CD14-positive monocyte (primary cell): ENCODE measurements around the gene CCDC170. TPM values are rescaled to one million over a fixed set of nuclear protein-coding genes. Genes with fewer than 3 reads are reported as not detected.
A peak's percentile ranks its signal among the peaks of the same experiment; 100 is the strongest.

Source experiments
- DNase-seq, 3 donors: peaks; one replicate each; pipeline ENCODE4 v3.0.0-alpha.2; 2011 to 2022
- H2AFZ ChIP-seq: 2 replicates; pipeline ENCODE4 v1.6.0; 2012; ENCODE audit warnings: mild to moderate bottlenecking, low read depth, low read length, inconsistent platforms; ENCODE audit not compliant: insufficient read depth, poor library complexity, severe bottlenecking
- H3K27ac ChIP-seq, 2 donors: 1 replicate in 1 of 2; 2 replicates in 1 of 2; pipeline ENCODE4 v1.5.1; 2012 to 2013; ENCODE audit warnings: low read length in 2 of 2, control low read depth in 1 of 2, inconsistent platforms in 1 of 2, low read depth in 1 of 2, mild to moderate bottlenecking in 1 of 2
- H3K27me3 ChIP-seq, 2 donors: one replicate each; pipeline versions ENCODE4 v1.6.0 to v1.6.1; 2011 to 2013; ENCODE audit warnings: low read length in 2 of 2; ENCODE audit not compliant: control insufficient read depth in 2 of 2, insufficient read depth in 2 of 2
- H3K36me3 ChIP-seq, 2 donors: replicated peaks in 1 of 2; 1 replicate in 1 of 2; 2 replicates in 1 of 2; pipeline versions ENCODE4 v1.5.1 to v1.6.1; 2012 to 2013; ENCODE audit warnings: low read length in 2 of 2, control low read depth in 1 of 2, inconsistent platforms in 1 of 2, mild to moderate bottlenecking in 1 of 2; ENCODE audit not compliant: insufficient read depth in 2 of 2, control insufficient read depth in 1 of 2
- H3K4me1 ChIP-seq, 2 donors: 1 replicate in 1 of 2; 2 replicates in 1 of 2; pipeline versions ENCODE4 v1.5.1 to v1.6.1; 2012 to 2013; ENCODE audit warnings: low read length in 2 of 2, control low read depth in 1 of 2, inconsistent platforms in 1 of 2, mild to moderate bottlenecking in 1 of 2, moderate library complexity in 1 of 2; ENCODE audit not compliant: insufficient read depth in 2 of 2, control insufficient read depth in 1 of 2
- H3K4me2 ChIP-seq: replicated peaks from 2 replicates; pipeline ENCODE3; 2012; ENCODE audit warnings: low read length, moderate library complexity, mild to moderate bottlenecking; ENCODE audit not compliant: poor library complexity, severe bottlenecking; ENCODE audit errors: extremely low read depth
- H3K4me3 ChIP-seq, 3 experiments: fragments of 200-600 bp in 1 of 3; sonication (generic) in 1 of 3; replicated peaks in 1 of 3; 1 replicate in 2 of 3; 2 replicates in 1 of 3; pipeline ENCODE4 v1.5.1; 2011 to 2013; ENCODE audit warnings: low read length in 3 of 3, mild to moderate bottlenecking in 3 of 3, control low read depth in 2 of 3, low read depth in 2 of 3, inconsistent platforms in 1 of 3, moderate library complexity in 1 of 3
- H3K79me2 ChIP-seq: 2 replicates; pipeline ENCODE4 v1.6.0; 2012; ENCODE audit warnings: mild to moderate bottlenecking, control low read depth, inconsistent platforms, low read length, moderate library complexity; ENCODE audit not compliant: insufficient read depth
- H3K9ac ChIP-seq: 2 replicates; pipeline ENCODE4 v1.6.0; 2017; ENCODE audit warnings: low read length, mild to moderate bottlenecking; ENCODE audit not compliant: insufficient read depth, poor library complexity, severe bottlenecking
- H3K9me3 ChIP-seq, 2 donors: replicated peaks in 1 of 2; 1 replicate in 1 of 2; 2 replicates in 1 of 2; pipeline versions ENCODE4 v1.5.1 to v1.6.1; 2012 to 2013; ENCODE audit warnings: low read length in 2 of 2, control low read depth in 1 of 2; ENCODE audit not compliant: control insufficient read depth in 1 of 2, insufficient read depth in 1 of 2
- H4K20me1 ChIP-seq: 2 replicates; pipeline ENCODE4 v1.6.0; 2012; ENCODE audit warnings: mild to moderate bottlenecking, low read length, control low read depth, moderate library complexity; ENCODE audit not compliant: insufficient read depth
- H3K27ac Mint-ChIP-seq, 7 donors: one replicate each; pipeline ENCODE4 v1.8.0; 2020; ENCODE audit warnings: mild to moderate bottlenecking in 7 of 7, mixed read lengths in 7 of 7, moderate library complexity in 6 of 7, inconsistent platforms in 2 of 7
- H3K27me3 Mint-ChIP-seq, 3 donors: one replicate each; pipeline ENCODE4 v1.8.0; 2021 to 2022; ENCODE audit warnings: low read depth in 3 of 3, mild to moderate bottlenecking in 3 of 3, mixed read lengths in 3 of 3, moderate library complexity in 3 of 3, inconsistent platforms in 1 of 3
- H3K36me3 Mint-ChIP-seq, 2 donors: one replicate each; pipeline ENCODE4 v1.8.0; 2020; ENCODE audit warnings: mixed read lengths in 2 of 2, inconsistent platforms in 1 of 2, mild to moderate bottlenecking in 1 of 2
- H3K4me1 Mint-ChIP-seq: one replicate; pipeline ENCODE4 v1.8.0; 2020; ENCODE audit warnings: mild to moderate bottlenecking, mixed read lengths
- H3K4me3 Mint-ChIP-seq, 2 donors: one replicate each; pipeline ENCODE4 v1.8.0; 2020; ENCODE audit warnings: mild to moderate bottlenecking in 2 of 2, mixed read lengths in 2 of 2, moderate library complexity in 1 of 2
- H3K9me3 Mint-ChIP-seq, 7 donors: one replicate each; pipeline ENCODE4 v1.8.0; 2020 to 2022; ENCODE audit warnings: mixed read lengths in 7 of 7, mild to moderate bottlenecking in 6 of 7, moderate library complexity in 6 of 7, inconsistent platforms in 2 of 7
- WGBS: methylation state at CpG from one replicate; pipeline ENCODE4 v1.1.5; 2013; ENCODE audit warnings: missing lambda C conversion rate; ENCODE audit not compliant: insufficient coverage; 5-methylcytosine and 5-hydroxymethylcytosine counted together
- intact Hi-C, 2 donors: fragments of 100-400 bp; cut with micrococcal nuclease; formaldehyde crosslinking; loops; one replicate each; pipeline versions ENCODE4 v1.15.0 to v1.15.1; 2023
- polyA plus RNA-seq, 3 donors: library from polyadenylated mRNA; depleted of rRNA in 1 of 3; unstranded in 2 of 3; stranded (reverse) in 1 of 3; fragments of 300-500 nt in 2 of 3; fragments of >200 nt in 1 of 3; fragmentation: Illumina TruSeq in 2 of 3; gene quantifications; 1 replicate in 2 of 3; 2 replicates in 1 of 3; pipeline ENCODE4 v1.2.3, GENCODE V29; 2012 to 2021
- TF ChIP-seq, protein P1 (sequence below): fragments of 200-600 bp; IDR thresholded peaks from one replicate; pipeline ENCODE4 v1.8.0; 2022; ENCODE audit warnings: antibody characterized with exemption, mild to moderate bottlenecking

The CCDC170 gene
- polyA plus RNA-seq, 3 donors: 4.2 to 7.0 (median 6.3) TPM

DNA sequence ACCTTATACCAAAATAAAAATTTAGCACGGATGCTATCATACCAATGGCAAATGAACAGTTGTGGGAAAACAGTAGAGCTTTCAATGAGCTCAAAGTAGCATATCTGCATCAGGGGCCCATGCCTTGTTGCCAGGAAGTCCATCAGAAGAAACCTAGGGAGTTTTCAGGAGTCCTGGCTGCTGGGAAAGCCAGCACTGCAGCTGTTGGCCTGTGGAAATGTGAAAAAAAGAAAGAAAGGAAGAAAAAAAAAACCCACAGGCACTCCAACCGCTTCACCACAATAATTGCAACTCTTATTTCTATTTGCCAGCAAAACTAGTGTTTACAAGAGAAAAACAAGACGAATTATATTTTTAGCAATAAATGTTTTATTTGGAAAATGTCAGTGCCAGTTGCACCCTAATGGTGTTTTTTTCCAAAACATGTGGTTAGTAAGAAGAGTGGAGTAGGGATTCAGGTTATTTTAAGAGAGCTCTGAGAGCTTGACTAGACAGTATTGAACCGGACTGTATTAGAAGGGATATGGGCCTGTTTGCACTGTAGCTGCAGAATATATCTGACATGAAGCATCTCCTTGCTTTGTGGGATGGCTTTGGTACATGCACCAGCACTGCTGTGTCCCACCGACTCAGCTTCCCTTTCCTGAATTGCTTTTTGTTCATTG, 137.3 kb downstream of the CCDC170 start:
- no peaks in the 10 kb centered on the region for H3K36me3 ChIP-seq
- no peak overlapping the region for H3K4me3 ChIP-seq
- no peaks in the 10 kb centered on the region for H3K36me3 Mint-ChIP-seq
- H2AFZ ChIP-seq: no peak overlapping the region
- H3K27me3 Mint-ChIP-seq: peaks cover 3 to 4% (median 4%) of the 10 kb centered on the region in 3 donors
- WGBS: 100% methylated on average over 1 of the region's 5 CpGs
- TF ChIP-seq, protein P1, sequence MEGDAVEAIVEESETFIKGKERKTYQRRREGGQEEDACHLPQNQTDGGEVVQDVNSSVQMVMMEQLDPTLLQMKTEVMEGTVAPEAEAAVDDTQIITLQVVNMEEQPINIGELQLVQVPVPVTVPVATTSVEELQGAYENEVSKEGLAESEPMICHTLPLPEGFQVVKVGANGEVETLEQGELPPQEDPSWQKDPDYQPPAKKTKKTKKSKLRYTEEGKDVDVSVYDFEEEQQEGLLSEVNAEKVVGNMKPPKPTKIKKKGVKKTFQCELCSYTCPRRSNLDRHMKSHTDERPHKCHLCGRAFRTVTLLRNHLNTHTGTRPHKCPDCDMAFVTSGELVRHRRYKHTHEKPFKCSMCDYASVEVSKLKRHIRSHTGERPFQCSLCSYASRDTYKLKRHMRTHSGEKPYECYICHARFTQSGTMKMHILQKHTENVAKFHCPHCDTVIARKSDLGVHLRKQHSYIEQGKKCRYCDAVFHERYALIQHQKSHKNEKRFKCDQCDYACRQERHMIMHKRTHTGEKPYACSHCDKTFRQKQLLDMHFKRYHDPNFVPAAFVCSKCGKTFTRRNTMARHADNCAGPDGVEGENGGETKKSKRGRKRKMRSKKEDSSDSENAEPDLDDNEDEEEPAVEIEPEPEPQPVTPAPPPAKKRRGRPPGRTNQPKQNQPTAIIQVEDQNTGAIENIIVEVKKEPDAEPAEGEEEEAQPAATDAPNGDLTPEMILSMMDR: no peak
- no peaks in the 10 kb centered on the region for H3K27me3 ChIP-seq
- intact Hi-C loops: no loop called here
- no peaks in the 10 kb centered on the region for H3K79me2 ChIP-seq
- no peaks in the 10 kb centered on the region for H3K9me3 ChIP-seq
- H3K4me1 Mint-ChIP-seq: peaks cover 5% of the 10 kb centered on the region
- no peak overlapping the region for H3K9ac ChIP-seq
- H3K9me3 Mint-ChIP-seq: peaks cover 0 to 10% (median 2%) of the 10 kb centered on the region in 7 donors
- no peak for DNase-seq
- peak overlapping the region in 1 of 7 donors; percentile 64 for H3K27ac Mint-ChIP-seq
- no peaks in the 10 kb centered on the region for H3K4me1 ChIP-seq
- H3K4me3 Mint-ChIP-seq: no peak overlapping the region
- H4K20me1 ChIP-seq: no peaks in the 10 kb centered on the region
- H3K4me2 ChIP-seq: no peak overlapping the region
- no peak overlapping the region for H3K27ac ChIP-seq

DNA sequence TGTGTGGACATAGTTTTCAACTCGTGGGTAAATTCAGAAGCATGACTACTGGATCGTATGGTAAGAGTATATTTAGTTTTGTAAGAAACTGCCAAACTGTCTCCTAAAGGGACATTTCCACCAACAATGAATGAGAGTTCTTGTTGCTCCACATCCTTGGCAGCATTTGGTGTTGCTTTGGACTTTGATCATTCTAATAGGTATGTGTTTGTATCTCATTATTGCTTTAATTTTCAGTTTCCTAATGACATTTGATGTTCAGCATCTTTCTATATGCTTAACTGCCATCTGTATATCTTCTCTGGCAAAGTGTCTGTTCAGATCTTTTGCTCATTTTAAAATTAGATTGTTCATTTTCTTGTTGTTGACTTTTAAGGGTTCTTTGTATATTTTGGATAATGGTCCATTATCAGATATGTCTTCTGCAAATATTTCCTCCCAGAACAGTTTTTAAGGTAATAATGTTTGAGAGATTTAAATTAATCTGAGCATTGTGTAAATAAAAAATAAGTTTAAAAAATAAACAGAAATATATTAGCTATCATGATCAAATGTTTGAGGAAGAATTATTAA, 138.7 kb downstream of the CCDC170 start:
- Mint-ChIP-seq H3K9me3 (peaks cover 0 to 10% (median 3%) of the 10 kb centered on the region in 7 donors), H3K4me1 (peaks cover 5% of the 10 kb centered on the region), H3K27ac (no peak overlapping the region), H3K27me3 (peaks cover 2 to 4% (median 3%) of the 10 kb centered on the region in 3 donors), H3K4me3 (no peak overlapping the region), H3K36me3 (no peaks in the 10 kb centered on the region)
- DNase-seq: no peak
- H3K9me3 ChIP-seq: no peaks in the 10 kb centered on the region
- no peak overlapping the region for H3K4me3 ChIP-seq
- H2AFZ ChIP-seq: no peak overlapping the region
- no peak overlapping the region for H3K27ac ChIP-seq
- no peaks in the 10 kb centered on the region for H3K27me3 ChIP-seq
- no peak overlapping the region for H3K4me2 ChIP-seq
- no CpG with 5 or more reads among the region's 2 CpGs for WGBS
- no peaks in the 10 kb centered on the region for H3K79me2 ChIP-seq
- no peaks in the 10 kb centered on the region for H3K36me3 ChIP-seq
- intact Hi-C loops: no loop called here
- TF ChIP-seq, protein P1: no peak
- no peaks in the 10 kb centered on the region for H4K20me1 ChIP-seq
- no peak overlapping the region for H3K9ac ChIP-seq
- no peaks in the 10 kb centered on the region for H3K4me1 ChIP-seq
